Measurements from ENCODE around the gene DAAM1.
A peak's percentile ranks its signal among the peaks of the same experiment; 100 is the strongest.

DAAM1 gene

DNA sequence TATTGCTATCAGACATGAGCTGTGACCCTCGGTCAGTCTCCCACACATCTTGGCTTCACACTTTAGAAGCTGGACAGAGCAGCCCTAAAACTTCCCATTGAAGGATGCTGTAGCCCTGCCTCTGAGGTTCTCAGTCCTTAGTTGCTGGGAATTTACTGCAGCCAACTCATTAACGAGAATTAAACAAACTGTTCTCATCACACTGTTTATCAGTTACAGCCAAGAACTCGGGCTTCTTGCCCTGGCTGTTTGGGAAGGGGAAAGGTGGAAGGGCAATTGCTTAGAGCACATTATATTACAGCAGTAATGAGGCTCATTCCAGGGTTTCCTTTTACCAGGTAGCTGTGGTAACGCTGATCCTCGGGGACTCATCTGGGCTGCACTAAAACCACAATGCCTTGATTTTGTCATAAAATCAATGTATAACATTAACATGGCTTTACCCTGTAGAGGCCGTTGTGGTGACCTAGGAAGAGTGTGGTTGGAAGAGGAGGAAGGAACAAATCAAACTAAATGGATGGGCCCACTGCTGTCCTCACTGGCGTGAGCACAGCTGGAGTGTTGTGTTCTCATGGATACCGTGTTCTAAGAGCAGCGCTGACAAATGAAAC, 189.6 kb downstream of the DAAM1 start:
- peak overlapping the region; percentile 5 for H3K4me2 ChIP-seq (ENCODE audit: low read depth, low read length, poor library complexity, severe bottlenecking)

DNA sequence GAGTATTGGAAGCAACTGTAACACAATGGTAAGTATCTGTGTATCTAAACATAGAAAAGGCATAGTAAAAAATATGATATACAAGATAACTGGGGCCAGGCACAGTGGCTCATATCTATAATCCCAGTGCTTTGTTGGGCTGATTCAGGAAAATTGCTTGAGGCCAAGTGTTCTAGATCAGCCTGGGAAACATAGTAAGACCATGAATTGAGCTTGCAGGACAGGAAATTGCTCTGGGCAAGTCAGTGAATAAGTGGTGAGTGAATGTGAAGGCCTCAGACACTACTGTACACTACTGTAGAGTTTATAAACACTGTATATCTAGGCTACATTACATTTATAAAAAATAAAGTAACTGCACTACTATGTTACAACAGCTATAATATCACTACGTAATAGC, 201.5 kb downstream of the DAAM1 start:
- no peak overlapping the region for H3K4me3 ChIP-seq (ENCODE audit: low read length, poor library complexity, severe bottlenecking)
- TF ChIP-seq, protein P1, sequence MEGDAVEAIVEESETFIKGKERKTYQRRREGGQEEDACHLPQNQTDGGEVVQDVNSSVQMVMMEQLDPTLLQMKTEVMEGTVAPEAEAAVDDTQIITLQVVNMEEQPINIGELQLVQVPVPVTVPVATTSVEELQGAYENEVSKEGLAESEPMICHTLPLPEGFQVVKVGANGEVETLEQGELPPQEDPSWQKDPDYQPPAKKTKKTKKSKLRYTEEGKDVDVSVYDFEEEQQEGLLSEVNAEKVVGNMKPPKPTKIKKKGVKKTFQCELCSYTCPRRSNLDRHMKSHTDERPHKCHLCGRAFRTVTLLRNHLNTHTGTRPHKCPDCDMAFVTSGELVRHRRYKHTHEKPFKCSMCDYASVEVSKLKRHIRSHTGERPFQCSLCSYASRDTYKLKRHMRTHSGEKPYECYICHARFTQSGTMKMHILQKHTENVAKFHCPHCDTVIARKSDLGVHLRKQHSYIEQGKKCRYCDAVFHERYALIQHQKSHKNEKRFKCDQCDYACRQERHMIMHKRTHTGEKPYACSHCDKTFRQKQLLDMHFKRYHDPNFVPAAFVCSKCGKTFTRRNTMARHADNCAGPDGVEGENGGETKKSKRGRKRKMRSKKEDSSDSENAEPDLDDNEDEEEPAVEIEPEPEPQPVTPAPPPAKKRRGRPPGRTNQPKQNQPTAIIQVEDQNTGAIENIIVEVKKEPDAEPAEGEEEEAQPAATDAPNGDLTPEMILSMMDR (conservative IDR thresholded peaks at IDR 0.05; ENCODE audit: low read length): no peak
- no peak for TF ChIP-seq EZH2phosphoT487 (IDR thresholded peaks at IDR 0.05; ENCODE audit: borderline replicate concordance)
- no peaks in the 10 kb centered on the region for H3K9me3 ChIP-seq (ENCODE audit: insufficient read depth, low read depth, low read length)
- H3K4me2 ChIP-seq (ENCODE audit: low read depth, low read length, poor library complexity, severe bottlenecking): no peak overlapping the region
- no peaks in the 10 kb centered on the region for H3F3A ChIP-seq (ENCODE audit: low read depth)
- no peak overlapping the region for H2AFZ ChIP-seq (ENCODE audit: low read length)
- no peaks in the 10 kb centered on the region for H3K4me1 ChIP-seq (ENCODE audit: insufficient read depth, low read length, poor library complexity, severe bottlenecking)
- H3K9ac ChIP-seq (ENCODE audit: low read depth, low read length, poor library complexity, severe bottlenecking): no peak overlapping the region
- H3K9me2 ChIP-seq (replicated peaks; ENCODE audit: low read depth, low read length): no peaks in the 10 kb centered on the region
- no peaks in the 10 kb centered on the region for H3K27me3 ChIP-seq (ENCODE audit: insufficient read depth, low read length, poor library complexity, severe bottlenecking)
- H3K79me2 ChIP-seq (ENCODE audit: insufficient read depth, low read length): no peaks in the 10 kb centered on the region
- H3K36me3 ChIP-seq (ENCODE audit: insufficient read depth, low read length): no peaks in the 10 kb centered on the region
- no peaks in the 10 kb centered on the region for H4K20me1 ChIP-seq (ENCODE audit: insufficient read depth, low read length, poor library complexity, severe bottlenecking)

More for the DNA sequence above, 189.6 kb downstream of the DAAM1 start:
- H3K4me1 ChIP-seq (ENCODE audit: insufficient read depth, low read length, poor library complexity, severe bottlenecking): peaks cover 10% of the 10 kb centered on the region
- no peak overlapping the region for H3K4me3 ChIP-seq (ENCODE audit: low read length, poor library complexity, severe bottlenecking)
- no peaks in the 10 kb centered on the region for H4K20me1 ChIP-seq (ENCODE audit: insufficient read depth, low read length, poor library complexity, severe bottlenecking)
- H3K9me3 ChIP-seq (ENCODE audit: insufficient read depth, low read depth, low read length): no peaks in the 10 kb centered on the region
- H3F3A ChIP-seq (ENCODE audit: low read depth): no peaks in the 10 kb centered on the region
- H2AFZ ChIP-seq (ENCODE audit: low read length): no peak overlapping the region
- H3K79me2 ChIP-seq (ENCODE audit: insufficient read depth, low read length): no peaks in the 10 kb centered on the region
- H3K9ac ChIP-seq (ENCODE audit: low read depth, low read length, poor library complexity, severe bottlenecking): no peak overlapping the region
- H3K36me3 ChIP-seq (ENCODE audit: insufficient read depth, low read length): no peaks in the 10 kb centered on the region
- H3K9me2 ChIP-seq (replicated peaks; ENCODE audit: low read depth, low read length): no peaks in the 10 kb centered on the region
- TF ChIP-seq, protein P1 (conservative IDR thresholded peaks at IDR 0.05; ENCODE audit: low read length): no peak
- TF ChIP-seq EZH2phosphoT487 (IDR thresholded peaks at IDR 0.05; ENCODE audit: borderline replicate concordance): no peak; the same call in 1 of the 2 replicates
- peaks cover 11% of the 10 kb centered on the region for H3K27me3 ChIP-seq (ENCODE audit: insufficient read depth, low read length, poor library complexity, severe bottlenecking)

DNA sequence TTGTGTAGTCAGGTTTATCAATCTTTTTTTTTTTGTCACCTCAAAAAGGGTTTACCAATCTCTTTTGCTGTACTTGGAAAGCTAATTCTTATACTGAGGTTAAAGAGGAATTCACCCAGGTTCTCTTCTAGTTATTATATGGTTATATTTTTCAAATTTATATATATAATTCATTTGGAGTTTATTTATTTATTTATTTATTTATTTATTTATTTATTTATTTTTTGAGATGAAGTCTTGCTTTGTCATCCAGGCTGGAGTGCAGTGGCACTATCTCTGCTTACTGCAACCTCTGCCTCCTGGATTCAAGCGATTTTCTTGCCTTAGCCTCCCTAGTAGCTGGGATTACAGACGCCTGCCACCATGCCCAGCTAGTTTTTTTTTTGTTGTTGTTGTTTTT, 202.9 kb downstream of the DAAM1 start:
- no peaks in the 10 kb centered on the region for H3K36me3 ChIP-seq (ENCODE audit: insufficient read depth, low read length)
- H3K79me2 ChIP-seq (ENCODE audit: insufficient read depth, low read length): no peaks in the 10 kb centered on the region
- no peak overlapping the region for H3K4me3 ChIP-seq (ENCODE audit: low read length, poor library complexity, severe bottlenecking)
- H3F3A ChIP-seq (ENCODE audit: low read depth): no peaks in the 10 kb centered on the region
- no peaks in the 10 kb centered on the region for H3K4me1 ChIP-seq (ENCODE audit: insufficient read depth, low read length, poor library complexity, severe bottlenecking)
- H3K4me2 ChIP-seq (ENCODE audit: low read depth, low read length, poor library complexity, severe bottlenecking): no peak overlapping the region
- no peak overlapping the region for H2AFZ ChIP-seq (ENCODE audit: low read length)
- no peaks in the 10 kb centered on the region for H3K9me2 ChIP-seq (replicated peaks; ENCODE audit: low read depth, low read length)
- TF ChIP-seq EZH2phosphoT487 (IDR thresholded peaks at IDR 0.05; ENCODE audit: borderline replicate concordance): no peak
- TF ChIP-seq, protein P1 (conservative IDR thresholded peaks at IDR 0.05; ENCODE audit: low read length): no peak
- H3K9ac ChIP-seq (ENCODE audit: low read depth, low read length, poor library complexity, severe bottlenecking): no peak overlapping the region
- H3K9me3 ChIP-seq (ENCODE audit: insufficient read depth, low read depth, low read length): no peaks in the 10 kb centered on the region
- no peaks in the 10 kb centered on the region for H4K20me1 ChIP-seq (ENCODE audit: insufficient read depth, low read length, poor library complexity, severe bottlenecking)
- no peaks in the 10 kb centered on the region for H3K27me3 ChIP-seq (ENCODE audit: insufficient read depth, low read length, poor library complexity, severe bottlenecking)
